Fibroblast of peridontal ligament (primary cell): ENCODE results near the gene TNFRSF1B.

Experiments used
- DNase-seq: peaks from one replicate; pipeline ENCODE4 v3.0.0-alpha.2; 2010; ENCODE audit errors: extremely low read depth

The TNFRSF1B gene

GRCh38 chr1:12191242-12192032, 24.6 kb downstream of the TNFRSF1B start:
- no peak for DNase-seq

DNA sequence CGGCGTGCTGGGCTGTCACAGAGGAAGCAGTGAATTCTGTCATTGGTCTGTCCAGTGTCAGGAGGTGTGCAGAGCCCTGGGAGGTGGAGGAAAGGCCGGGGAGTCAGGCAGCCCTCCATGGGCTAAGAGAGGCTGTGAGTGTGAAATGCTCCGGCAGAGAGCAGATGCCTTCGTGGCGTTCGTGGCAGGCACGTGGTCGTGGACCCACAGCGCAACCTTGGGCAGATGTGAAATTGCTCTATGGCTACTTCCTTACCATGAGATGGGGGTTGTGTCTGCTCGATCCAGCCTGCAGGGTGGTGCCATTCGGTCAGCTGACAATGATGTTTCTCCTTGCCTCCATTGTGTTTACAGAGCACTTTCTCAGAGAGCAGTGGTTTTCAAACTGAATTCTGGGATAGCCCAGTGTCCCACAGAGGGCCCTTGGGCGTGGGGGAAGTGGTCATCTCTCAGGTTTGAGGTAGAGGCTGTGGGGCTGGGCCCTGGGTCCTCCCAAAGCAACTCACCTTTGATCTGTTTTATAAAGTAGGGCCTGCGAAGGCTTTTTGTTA, 27.9 kb downstream of the TNFRSF1B start:
- no peak for DNase-seq

GRCh38 chr1:12195416-12195815, 28.6 kb downstream of the TNFRSF1B start:
- DNase-seq = no peak

- peak; percentile 51 for DNase-seq
These were observed 30.1 kb downstream of the TNFRSF1B start for GRCh38 chr1:12196641-12197482.

DNA sequence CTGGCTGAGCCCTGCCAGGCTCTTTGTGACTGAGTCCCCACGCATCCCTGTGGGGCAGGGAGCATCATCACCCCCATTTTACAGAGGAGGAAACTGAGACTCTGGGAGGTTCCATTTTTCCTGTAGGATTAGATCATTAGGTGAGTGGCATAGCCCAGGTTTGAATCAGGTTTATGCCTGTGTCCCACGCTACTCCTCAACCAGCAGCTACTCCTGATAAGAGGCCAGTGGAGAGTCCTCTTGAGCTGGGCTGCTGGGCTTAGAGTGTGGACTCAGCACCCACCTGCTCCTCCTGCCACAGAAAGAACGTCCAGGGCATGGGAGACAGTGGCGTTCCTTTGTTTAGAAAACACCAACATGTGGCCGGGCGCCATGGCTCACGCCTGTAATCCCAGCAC, 30.7 kb downstream of the TNFRSF1B start:
- DNase-seq = no peak

DNA sequence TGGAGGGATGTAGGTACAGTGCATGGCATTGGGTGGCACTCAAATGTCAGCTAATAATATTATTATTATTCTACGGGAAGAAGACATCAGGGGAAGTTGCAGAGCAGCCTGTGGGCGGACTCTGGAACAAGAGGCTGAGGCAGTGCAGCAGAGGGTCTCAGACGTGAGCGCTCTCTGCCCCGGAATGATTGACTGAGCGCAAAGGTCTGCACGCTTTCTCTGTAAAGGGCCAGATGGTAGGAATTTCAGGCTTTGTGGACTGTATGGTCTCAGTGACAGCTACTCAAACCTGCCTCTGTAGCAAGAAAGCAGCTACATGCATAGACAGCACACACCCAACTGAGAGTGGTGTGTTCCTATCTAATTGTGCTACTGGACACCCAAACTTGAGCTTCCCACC, 33.4 kb downstream of the TNFRSF1B start:
- no peak for DNase-seq

DNA sequence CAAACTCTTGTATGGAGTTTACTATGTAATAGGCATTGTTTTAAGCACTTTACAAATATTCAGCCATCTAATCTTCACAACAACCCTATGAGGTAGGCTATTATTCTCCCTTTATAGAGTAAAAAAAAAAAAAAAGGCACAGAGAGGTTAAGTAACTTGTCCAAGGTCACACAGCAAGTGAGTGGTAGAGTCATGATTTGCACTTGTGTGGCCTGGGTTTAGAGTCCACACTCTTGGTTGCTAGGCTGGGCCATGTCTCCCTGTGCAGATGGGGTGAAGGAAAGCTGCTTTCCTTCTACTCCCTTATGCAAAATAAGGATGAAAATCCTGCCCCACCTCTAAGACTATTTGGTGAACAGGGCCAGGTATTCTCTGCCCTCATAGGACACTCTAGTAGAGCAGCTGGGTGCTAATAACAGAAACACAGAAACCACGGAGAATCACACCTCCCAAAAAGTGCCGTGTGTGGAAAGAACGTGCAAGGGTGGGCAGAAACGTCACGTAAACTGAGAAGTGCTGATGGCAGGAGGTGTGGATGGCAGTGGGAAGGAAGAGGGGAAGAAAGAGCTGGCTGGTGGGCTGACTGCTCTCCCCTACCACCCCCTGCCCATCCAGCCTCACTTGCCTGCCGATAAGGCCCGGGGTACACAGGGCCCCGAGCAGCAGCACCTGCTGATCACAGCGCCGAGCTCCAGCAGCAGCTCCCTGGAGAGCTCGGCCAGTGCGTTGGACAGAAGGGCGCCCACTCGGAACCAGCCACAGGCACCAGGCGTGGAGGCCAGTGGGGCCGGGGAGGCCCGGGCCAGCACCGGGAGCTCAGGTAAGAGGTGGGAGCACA, 34.8 kb downstream of the TNFRSF1B start:
- DNase-seq = no peak

- no peak for DNase-seq
These were observed 35.4 kb downstream of the TNFRSF1B start for GRCh38 chr1:12202190-12202497.

- DNase-seq = no peak
These were observed 35.8 kb downstream of the TNFRSF1B start for GRCh38 chr1:12202577-12202976.

- no peak for DNase-seq
These were observed 36.6 kb downstream of the TNFRSF1B start for GRCh38 chr1:12203216-12204007.

DNA sequence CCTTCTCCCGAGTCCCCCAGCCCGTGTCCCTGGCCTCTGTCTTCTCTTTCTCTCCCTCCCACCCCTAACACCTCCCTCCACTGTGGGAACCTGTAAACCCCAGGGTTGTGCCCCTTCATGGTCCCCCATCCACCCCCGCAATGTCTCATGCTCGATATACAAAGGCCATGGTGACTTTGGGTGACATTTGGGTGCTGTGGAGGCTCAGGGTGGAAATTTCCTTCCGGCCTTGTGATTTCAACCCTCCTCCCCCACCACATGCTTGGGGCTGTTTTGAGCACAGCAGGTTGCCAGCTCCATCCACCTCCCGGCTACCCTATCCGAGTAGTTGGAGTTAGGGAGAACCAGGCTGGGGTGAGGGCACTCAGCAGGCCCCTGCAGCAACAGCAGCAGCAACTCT, 37.3 kb downstream of the TNFRSF1B start:
- DNase-seq = no peak

- DNase-seq = no peak
These were observed 38.2 kb downstream of the TNFRSF1B start for GRCh38 chr1:12204754-12205658.

GRCh38 chr1:12206238-12206637, 39.4 kb downstream of the TNFRSF1B start:
- no peak for DNase-seq

- no peak for DNase-seq
These were observed 40.1 kb downstream of the TNFRSF1B start for GRCh38 chr1:12206792-12207424.

- no peak for DNase-seq
These were observed 41.5 kb downstream of the TNFRSF1B start for GRCh38 chr1:12208271-12208670.

- DNase-seq = peak; percentile 83
These were observed 42.1 kb downstream of the TNFRSF1B start for GRCh38 chr1:12208764-12209494.

- no peak for DNase-seq
These were observed 42.7 kb downstream of the TNFRSF1B start for GRCh38 chr1:12209495-12209832.

- no peak for DNase-seq
These were observed 48.5 kb downstream of the TNFRSF1B start for GRCh38 chr1:12215118-12215961.
